Inferior parietal cortex (tissue), 1 donor: ENCODE measurements around the gene PHC2.

Source experiments
- DNase-seq: peaks from one replicate; pipeline ENCODE4 v3.0.0-alpha.2; 2016; ENCODE audit errors: extremely low spot score

The PHC2 gene

GRCh38 chr1:33369764-33370163 lies 61.1 kb downstream of the PHC2 start:
- DNase-seq, result no peak

- DNase-seq, result no peak
Observed at GRCh38 chr1:33369081-33369480, 61.8 kb downstream of the PHC2 start.

GRCh38 chr1:33368431-33368830 lies 62.5 kb downstream of the PHC2 start:
- DNase-seq, result no peak

- peak; percentile 93 for DNase-seq
Observed at GRCh38 chr1:33367485-33368405, 63.1 kb downstream of the PHC2 start.

GRCh38 chr1:33366762-33367484 lies 64.0 kb downstream of the PHC2 start:
- DNase-seq, result no peak

- DNase-seq, result no peak
Observed at GRCh38 chr1:33365560-33365997, 65.3 kb downstream of the PHC2 start.

- peak; percentile 19 for DNase-seq
Observed at GRCh38 chr1:33364565-33364918, 66.4 kb downstream of the PHC2 start.

GRCh38 chr1:33363470-33363861 lies 67.4 kb downstream of the PHC2 start:
- no peak for DNase-seq

- DNase-seq, result no peak
Observed at GRCh38 chr1:33363021-33363420, 67.9 kb downstream of the PHC2 start.

GRCh38 chr1:33361532-33362235 lies 69.2 kb downstream of the PHC2 start:
- DNase-seq, result peak; percentile 15

GRCh38 chr1:33360367-33360766 lies 70.5 kb downstream of the PHC2 start:
- DNase-seq, result no peak

- no peak for DNase-seq
Observed at GRCh38 chr1:33359931-33360330, 71.0 kb downstream of the PHC2 start.

- DNase-seq, result no peak
Observed at GRCh38 chr1:33358795-33359503, 71.9 kb downstream of the PHC2 start.

GRCh38 chr1:33358114-33358794 lies 72.6 kb downstream of the PHC2 start:
- peak; percentile 30 for DNase-seq

GRCh38 chr1:33357099-33357498 lies 73.8 kb downstream of the PHC2 start:
- no peak for DNase-seq

GRCh38 chr1:33354707-33355316 lies 76.1 kb downstream of the PHC2 start:
- DNase-seq, result no peak

- no peak for DNase-seq
Observed at GRCh38 chr1:33353531-33353930, 77.4 kb downstream of the PHC2 start.

GRCh38 chr1:33351281-33351660 lies 79.6 kb downstream of the PHC2 start:
- no peak for DNase-seq

GRCh38 chr1:33350611-33351280 lies 80.1 kb downstream of the PHC2 start:
- DNase-seq, result no peak
